HG02885 (cell line): ENCODE measurements around the gene FRY.

Source experiments
- ATAC-seq: cut with Tn5 transposase; IDR thresholded peaks from one replicate; pipeline ENCODE4 v1.9.1; 2021; ENCODE audit warnings: mild to moderate bottlenecking; ENCODE audit not compliant: unreplicated experiment, poor library complexity

Gene FRY

DNA sequence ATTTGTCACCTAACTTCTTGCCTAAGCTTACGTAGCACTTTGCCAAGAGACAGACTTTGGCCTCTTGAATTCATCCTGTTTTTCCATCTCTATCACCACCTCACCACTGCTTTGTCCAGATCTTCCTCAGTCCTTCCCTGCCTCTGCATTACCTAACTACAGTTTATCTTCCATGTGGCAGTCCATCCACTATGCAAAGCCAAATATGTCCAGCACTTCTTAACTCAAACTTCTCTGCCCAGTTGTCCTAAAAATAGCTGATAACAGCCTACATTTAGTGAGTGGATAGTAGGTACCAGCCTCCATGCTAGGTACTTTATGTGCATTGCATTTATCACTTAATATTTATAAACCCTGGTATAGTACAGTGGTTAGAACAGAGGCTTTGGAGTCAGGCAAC lies 172.2 kb downstream of the FRY start:
- no peak for ATAC-seq

GRCh38 chr13:32205431-32206096 lies 174.0 kb downstream of the FRY start:
- ATAC-seq, result no peak

- no peak for ATAC-seq
Measured at GRCh38 chr13:32206097-32206740, 174.6 kb downstream of the FRY start.

DNA sequence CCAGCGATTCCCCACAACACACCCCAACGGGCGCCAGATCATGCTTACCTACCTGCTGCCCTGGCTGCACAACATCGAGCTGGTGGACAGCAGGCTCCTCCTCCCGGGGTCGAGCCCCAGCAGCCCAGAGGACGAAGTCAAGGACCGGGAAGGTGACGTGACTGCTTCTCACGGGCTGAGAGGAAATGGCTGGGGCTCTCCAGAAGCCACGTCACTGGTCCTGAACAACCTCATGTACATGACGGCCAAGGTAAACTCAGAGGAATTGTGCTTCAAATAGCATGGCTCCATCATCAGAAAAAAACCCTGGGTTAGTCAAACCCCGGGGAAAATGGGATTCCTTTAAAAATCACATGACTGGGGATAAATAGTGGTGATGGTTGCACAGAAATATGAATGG lies 177.3 kb downstream of the FRY start:
- ATAC-seq, result no peak

- no peak for ATAC-seq
Measured at GRCh38 chr13:32209652-32210051, 178.1 kb downstream of the FRY start.

DNA sequence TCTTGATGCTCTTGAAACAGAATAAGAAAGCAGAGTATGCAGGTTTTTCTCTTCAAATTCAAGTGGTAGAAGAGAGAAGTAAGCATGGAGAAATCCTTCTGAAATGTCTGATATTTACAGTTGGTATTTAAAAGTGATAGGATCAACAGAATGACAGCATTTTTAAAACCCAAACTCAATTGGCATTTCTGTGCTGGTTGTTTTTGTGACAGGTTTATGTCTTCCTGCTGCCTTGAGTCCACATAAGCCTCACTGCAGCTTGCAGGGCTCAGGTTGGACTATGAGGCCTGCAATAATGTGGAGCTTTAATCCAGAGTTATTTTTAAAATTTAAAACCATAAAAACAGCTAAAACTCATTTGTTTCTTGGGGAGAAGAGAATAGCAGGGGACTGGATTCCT lies 178.5 kb downstream of the FRY start:
- ATAC-seq, result no peak

GRCh38 chr13:32211813-32212212 lies 180.2 kb downstream of the FRY start:
- ATAC-seq, result no peak

DNA sequence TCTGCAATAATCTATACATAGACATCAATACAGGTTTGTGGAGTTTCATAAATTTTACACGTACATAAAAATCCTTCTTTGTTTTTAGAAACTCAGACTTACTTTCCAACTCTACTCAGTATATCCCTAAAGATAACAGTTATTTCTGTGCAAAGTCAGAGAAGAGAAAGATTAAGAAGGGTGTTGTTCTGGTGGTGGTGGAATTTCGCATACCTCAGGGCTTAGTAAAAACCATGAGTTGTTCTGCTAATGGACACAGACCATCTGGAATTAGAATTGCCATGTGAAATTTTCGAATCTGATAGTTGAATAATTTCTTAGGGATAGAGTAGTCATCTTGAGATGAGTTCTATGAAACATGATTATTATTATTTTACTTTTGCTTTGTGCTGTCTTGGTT lies 180.8 kb downstream of the FRY start:
- ATAC-seq, result no peak

GRCh38 chr13:32213626-32214025 lies 182.1 kb downstream of the FRY start:
- ATAC-seq, result no peak

- no peak for ATAC-seq
Measured at GRCh38 chr13:32214071-32214470, 182.5 kb downstream of the FRY start.

DNA sequence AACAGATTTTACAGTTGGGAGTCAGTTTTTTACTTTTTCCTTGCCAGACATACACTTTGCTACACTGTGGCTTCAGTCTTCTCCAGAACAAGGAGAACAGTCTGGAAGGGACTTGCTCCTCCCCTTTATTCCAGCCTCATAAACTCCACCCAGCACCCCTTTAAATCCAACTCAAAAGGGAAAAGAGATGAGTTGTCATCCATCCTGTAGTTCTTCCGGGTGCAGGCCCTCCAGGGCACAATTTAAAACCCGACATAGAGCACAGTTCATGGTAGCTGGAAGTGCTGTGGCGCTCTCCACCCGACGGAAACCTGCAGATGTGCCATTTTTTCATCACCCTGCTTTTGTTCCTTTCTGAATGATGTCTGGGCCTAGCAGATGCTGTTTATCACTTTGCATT lies 184.7 kb downstream of the FRY start:
- no peak for ATAC-seq

DNA sequence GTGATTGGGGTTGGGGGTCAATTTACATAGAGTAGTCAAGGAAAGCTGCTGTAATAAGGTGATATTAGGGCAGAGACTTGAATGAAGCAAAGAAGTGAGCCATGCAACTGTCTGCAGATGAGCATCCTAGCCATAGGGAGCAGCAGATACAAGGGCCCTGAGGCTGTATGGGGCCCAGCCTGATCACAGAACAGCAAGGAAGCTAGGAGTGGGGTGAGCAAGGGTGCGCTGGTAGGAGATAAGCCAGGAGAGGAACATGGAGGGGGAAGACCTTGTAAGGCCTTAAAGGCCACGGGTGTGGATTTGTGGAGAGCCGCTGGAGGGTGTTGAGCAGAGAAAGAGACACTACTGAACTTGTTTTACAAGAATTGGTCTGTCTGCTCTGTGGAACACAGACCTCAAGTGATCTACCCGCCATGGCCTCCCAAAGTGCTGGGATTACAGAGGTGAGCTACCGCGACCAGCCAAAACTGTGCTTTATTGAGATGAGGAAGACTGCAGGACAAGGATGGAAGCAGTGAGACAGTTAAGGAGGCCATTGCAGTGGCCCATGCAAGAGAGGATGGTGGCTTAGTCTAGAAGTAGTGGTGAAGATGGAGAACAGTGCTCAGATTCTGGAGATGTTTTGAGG lies 190.6 kb downstream of the FRY start:
- no peak for ATAC-seq

DNA sequence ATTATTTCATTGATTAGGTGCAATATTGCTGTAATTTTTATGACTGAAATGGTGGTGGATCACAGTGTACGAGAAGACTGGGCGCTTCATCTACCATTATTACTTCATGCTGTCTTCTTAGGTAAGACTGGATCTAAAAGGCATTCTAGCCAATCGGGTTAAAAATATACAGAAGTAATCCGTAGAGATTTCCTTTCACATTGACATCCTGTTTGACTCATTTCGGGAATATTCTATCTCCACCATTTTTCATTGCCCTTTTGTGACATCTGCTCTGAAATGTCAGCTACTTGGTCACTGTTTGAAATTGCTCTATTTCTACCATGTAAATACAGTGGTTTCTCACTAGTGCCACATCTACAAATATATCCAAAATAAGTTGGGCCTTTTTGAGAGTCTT lies 193.3 kb downstream of the FRY start:
- ATAC-seq, result no peak

GRCh38 chr13:32225481-32225931 lies 193.9 kb downstream of the FRY start:
- no peak for ATAC-seq

GRCh38 chr13:32228330-32229041 lies 196.9 kb downstream of the FRY start:
- no peak for ATAC-seq

GRCh38 chr13:32229443-32229842 lies 197.9 kb downstream of the FRY start:
- no peak for ATAC-seq

DNA sequence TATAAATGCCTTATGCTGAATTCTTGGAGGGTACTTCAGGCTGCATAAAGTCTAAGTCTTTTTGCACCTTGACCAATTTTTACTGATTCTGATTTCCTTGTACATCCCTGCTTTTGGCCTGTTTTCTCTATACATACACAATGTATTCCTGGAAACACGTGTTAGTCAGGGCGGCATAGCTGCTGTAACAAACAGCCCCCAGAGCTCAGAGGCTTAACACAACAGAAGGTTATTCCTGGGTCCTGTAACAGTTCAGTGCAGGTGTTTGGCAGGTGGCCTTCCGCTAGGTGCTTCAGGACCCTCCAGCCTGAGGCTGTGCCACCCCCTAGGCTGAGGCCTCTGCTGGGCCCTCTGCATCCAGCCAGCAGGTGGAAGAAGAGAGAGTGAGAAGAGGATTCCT lies 200.7 kb downstream of the FRY start:
- no peak for ATAC-seq

DNA sequence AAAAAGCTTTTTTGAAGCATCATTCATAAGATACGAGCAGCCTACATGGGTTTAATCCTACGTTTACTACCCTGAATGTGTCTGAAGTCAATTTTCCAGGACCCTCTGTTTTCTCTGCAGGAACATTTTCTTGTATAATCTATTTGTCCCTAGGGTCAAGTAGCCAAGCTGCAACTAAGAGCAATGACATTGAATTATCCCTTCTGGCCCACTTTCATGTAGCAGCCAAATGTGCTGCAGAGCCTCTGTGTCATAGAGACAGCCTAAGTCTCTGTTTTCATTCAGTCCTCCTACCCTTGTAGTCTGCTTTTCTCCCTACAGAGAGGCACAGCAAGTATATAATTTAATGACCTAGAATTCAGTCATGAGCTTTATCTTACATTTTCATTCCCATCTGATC lies 201.5 kb downstream of the FRY start:
- ATAC-seq, result no peak

GRCh38 chr13:32234914-32235313 lies 203.3 kb downstream of the FRY start:
- no peak for ATAC-seq

GRCh38 chr13:32237681-32238080 lies 206.1 kb downstream of the FRY start:
- ATAC-seq, result no peak

- ATAC-seq, result no peak
Measured at GRCh38 chr13:32243695-32244094, 212.1 kb downstream of the FRY start.
